Measurements from ENCODE around the gene CDV3. TPM values are rescaled to one million over a fixed set of nuclear protein-coding genes. Genes with fewer than 3 reads are reported as not detected.

Gene CDV3
- total and polyA plus RNA-seq, 9 of the 15 experiments (the other 6 are each of a cell fraction or from before 2014, with no cell fraction given), result 72.3 to 273 (median 116) TPM

DNA sequence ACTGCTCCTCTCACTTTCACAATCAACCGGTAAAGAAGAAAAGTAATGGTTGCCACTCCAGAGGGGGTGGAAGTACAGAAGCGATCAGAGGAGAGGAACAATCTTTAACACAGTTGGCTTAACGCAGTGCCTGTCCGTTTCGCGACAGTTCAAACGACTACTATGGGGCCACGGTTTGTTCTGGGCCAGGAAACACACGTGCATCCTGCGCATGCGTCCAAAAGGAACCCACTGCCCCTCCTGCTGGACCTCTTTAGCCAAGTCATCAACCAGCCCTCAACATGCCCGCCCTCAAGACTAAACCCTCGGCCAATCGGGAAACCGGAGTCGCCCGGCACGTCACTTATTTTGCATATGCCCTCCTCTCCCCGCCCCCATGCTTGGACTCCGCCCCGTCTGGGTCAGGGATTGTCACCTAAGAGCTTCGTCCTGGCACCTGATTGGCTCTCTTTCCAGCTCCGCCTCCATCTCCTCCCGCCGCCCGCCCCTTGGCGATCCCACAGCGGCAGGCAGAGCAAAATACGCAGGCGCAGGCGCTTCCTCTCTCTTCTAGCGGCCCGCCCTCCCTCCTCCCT, 345 bp upstream of the CDV3 start (continued):
- peak; percentile 36 for TF ChIP-seq MAFG (tag; conservative IDR thresholded peaks at IDR 0.05)
- TF ChIP-seq, protein P1, sequence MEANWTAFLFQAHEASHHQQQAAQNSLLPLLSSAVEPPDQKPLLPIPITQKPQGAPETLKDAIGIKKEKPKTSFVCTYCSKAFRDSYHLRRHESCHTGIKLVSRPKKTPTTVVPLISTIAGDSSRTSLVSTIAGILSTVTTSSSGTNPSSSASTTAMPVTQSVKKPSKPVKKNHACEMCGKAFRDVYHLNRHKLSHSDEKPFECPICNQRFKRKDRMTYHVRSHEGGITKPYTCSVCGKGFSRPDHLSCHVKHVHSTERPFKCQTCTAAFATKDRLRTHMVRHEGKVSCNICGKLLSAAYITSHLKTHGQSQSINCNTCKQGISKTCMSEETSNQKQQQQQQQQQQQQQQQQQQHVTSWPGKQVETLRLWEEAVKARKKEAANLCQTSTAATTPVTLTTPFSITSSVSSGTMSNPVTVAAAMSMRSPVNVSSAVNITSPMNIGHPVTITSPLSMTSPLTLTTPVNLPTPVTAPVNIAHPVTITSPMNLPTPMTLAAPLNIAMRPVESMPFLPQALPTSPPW (CRISPR knock-in tag; IDR thresholded peaks at IDR 0.05), result peak; percentile 81
- TF ChIP-seq HCFC1 (IDR thresholded peaks at IDR 0.05; ENCODE audit: low read depth, low read length), result no peak
- TF ChIP-seq, protein P2, sequence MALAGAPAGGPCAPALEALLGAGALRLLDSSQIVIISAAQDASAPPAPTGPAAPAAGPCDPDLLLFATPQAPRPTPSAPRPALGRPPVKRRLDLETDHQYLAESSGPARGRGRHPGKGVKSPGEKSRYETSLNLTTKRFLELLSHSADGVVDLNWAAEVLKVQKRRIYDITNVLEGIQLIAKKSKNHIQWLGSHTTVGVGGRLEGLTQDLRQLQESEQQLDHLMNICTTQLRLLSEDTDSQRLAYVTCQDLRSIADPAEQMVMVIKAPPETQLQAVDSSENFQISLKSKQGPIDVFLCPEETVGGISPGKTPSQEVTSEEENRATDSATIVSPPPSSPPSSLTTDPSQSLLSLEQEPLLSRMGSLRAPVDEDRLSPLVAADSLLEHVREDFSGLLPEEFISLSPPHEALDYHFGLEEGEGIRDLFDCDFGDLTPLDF (CRISPR knock-in tag; IDR thresholded peaks at IDR 0.05), result no peak
- TF ChIP-seq, protein P3, sequence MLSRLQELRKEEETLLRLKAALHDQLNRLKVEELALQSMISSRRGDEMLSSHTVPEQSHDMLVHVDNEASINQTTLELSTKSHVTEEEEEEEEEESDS (CRISPR knock-in tag; IDR thresholded peaks at IDR 0.05), result no peak
- peak; percentile 18 for TF ChIP-seq SP2 (IDR thresholded peaks at IDR 0.05; ENCODE audit: extremely low read depth, low read depth, low read length, poor library complexity, severe bottlenecking)
- no peak for TF ChIP-seq EGR1 (conservative IDR thresholded peaks at IDR 0.05)
- peak; percentile 65; the same call in 1 of the 2 replicates for TF ChIP-seq MYC (IDR thresholded peaks at IDR 0.05; ENCODE audit: low read depth, low read length)
- no peak for TF ChIP-seq MYC (CRISPR knock-in tag; IDR thresholded peaks at IDR 0.05; ENCODE audit: borderline replicate concordance, low read depth)
- TF ChIP-seq FOXP1 (CRISPR knock-in tag; IDR thresholded peaks at IDR 0.05), result no peak
- no peak; the same call in 1 of the 2 replicates for TF ChIP-seq CXXC5 (CRISPR knock-in tag; IDR thresholded peaks at IDR 0.05)
- TF ChIP-seq ZNF41 (CRISPR knock-in tag; conservative IDR thresholded peaks at IDR 0.05), result no peak
- no peak for TF ChIP-seq PHB (CRISPR knock-in tag; IDR thresholded peaks at IDR 0.05)
- TF ChIP-seq GABPB1 (CRISPR knock-in tag; IDR thresholded peaks at IDR 0.05), result peak; percentile 52; the same call in 1 of the 2 replicates
- no peak for TF ChIP-seq GTF2B (IDR thresholded peaks at IDR 0.05; ENCODE audit: extremely low read depth, insufficient read length)
- no peak for TF ChIP-seq RNF2 (IDR thresholded peaks at IDR 0.05)
- no peak for TF ChIP-seq DNMT1 (IDR thresholded peaks at IDR 0.05)
- TF ChIP-seq, protein P4, sequence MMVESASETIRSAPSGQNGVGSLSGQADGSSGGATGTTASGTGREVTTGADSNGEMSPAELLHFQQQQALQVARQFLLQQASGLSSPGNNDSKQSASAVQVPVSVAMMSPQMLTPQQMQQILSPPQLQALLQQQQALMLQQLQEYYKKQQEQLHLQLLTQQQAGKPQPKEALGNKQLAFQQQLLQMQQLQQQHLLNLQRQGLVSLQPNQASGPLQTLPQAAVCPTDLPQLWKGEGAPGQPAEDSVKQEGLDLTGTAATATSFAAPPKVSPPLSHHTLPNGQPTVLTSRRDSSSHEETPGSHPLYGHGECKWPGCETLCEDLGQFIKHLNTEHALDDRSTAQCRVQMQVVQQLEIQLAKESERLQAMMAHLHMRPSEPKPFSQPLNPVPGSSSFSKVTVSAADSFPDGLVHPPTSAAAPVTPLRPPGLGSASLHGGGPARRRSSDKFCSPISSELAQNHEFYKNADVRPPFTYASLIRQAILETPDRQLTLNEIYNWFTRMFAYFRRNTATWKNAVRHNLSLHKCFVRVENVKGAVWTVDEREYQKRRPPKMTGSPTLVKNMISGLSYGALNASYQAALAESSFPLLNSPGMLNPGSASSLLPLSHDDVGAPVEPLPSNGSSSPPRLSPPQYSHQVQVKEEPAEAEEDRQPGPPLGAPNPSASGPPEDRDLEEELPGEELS (CRISPR knock-in tag; IDR thresholded peaks at IDR 0.05; ENCODE audit: borderline replicate concordance), result no peak
- TF ChIP-seq HNRNPLL (IDR thresholded peaks at IDR 0.05; ENCODE audit: low read depth, low read length, poor library complexity, severe bottlenecking), result peak; percentile 59
- no peak for TF ChIP-seq MCM5 (IDR thresholded peaks at IDR 0.05; ENCODE audit: low read depth)
- 0 out of 2 replicates have a peak, but pooled peaks have one; percentile 5 for TF ChIP-seq DEAF1 (CRISPR knock-in tag; IDR thresholded peaks at IDR 0.05)
- peak; percentile 82 for TF ChIP-seq NFE2 (IDR thresholded peaks at IDR 0.05; ENCODE audit: low read depth)
